SU-DHL-6 (cell line): ENCODE results near the gene ESYT2.

Experiments
- H2AFZ ChIP-seq: fragments of 200-600 bp; sonication (generic); 2 replicates; pipeline ENCODE4 v1.6.1; 2014; ENCODE audit warnings: low read depth, mild to moderate bottlenecking, moderate library complexity, mixed read lengths, antibody characterized with exemption, low read length; ENCODE audit not compliant: severe bottlenecking
- H3F3A ChIP-seq: fragments of 200-600 bp; shearing (Covaris generic); 2 replicates; pipeline ENCODE4 v1.6.0; 2016; ENCODE audit warnings: antibody characterized with exemption, mild to moderate bottlenecking; ENCODE audit not compliant: insufficient read depth
- H3K27ac ChIP-seq: fragments of 200-600 bp; sonication (generic); 2 replicates; pipeline ENCODE4 v1.5.1; 2016; ENCODE audit warnings: low read depth, mild to moderate bottlenecking, low read length, moderate library complexity, mixed read lengths
- H3K27me3 ChIP-seq: fragments of 200-600 bp; sonication (generic), shearing (Covaris generic); 2 replicates; pipeline ENCODE4 v1.6.0; 2014; ENCODE audit warnings: mild to moderate bottlenecking, low read length
- H3K36me3 ChIP-seq: fragments of 200-600 bp; sonication (generic); 2 replicates; pipeline ENCODE4 v1.6.1; 2014; ENCODE audit warnings: mild to moderate bottlenecking, low read length, mixed read lengths
- H3K4me2 ChIP-seq: fragments of 300-600, 200-600 bp; shearing (Covaris generic), sonication (generic); 2 replicates; pipeline ENCODE4 v1.6.0; 2014; ENCODE audit warnings: low read length, low read depth, mild to moderate bottlenecking; ENCODE audit not compliant: poor library complexity, severe bottlenecking
- H3K4me3 ChIP-seq: fragments of 200-600 bp; sonication (generic); 2 replicates; pipeline ENCODE4 v1.5.1; 2014; ENCODE audit warnings: antibody characterized with exemption, low read length, mild to moderate bottlenecking, mixed read lengths; ENCODE audit not compliant: insufficient read depth, poor library complexity, severe bottlenecking
- H3K79me2 ChIP-seq: fragments of 200-600 bp; sonication (generic); 2 replicates; pipeline ENCODE4 v1.6.1; 2014; ENCODE audit warnings: mild to moderate bottlenecking, low read length, moderate library complexity; ENCODE audit not compliant: insufficient read depth
- H3K9ac ChIP-seq: fragments of 200-600 bp; sonication (generic); 2 replicates; pipeline ENCODE4 v1.7.0; 2014; ENCODE audit warnings: mild to moderate bottlenecking, low read length
- H3K9me2 ChIP-seq: fragments of 200-600 bp; sonication (generic); replicated peaks from 2 replicates; pipeline ENCODE4 v1.6.1; 2014; ENCODE audit warnings: low read length; ENCODE audit not compliant: insufficient read depth
- H3K9me3 ChIP-seq: fragments of 200-600 bp; sonication (generic); 2 replicates; pipeline ENCODE4 v1.6.1; 2014; ENCODE audit warnings: low read length, mixed read lengths; ENCODE audit not compliant: insufficient read depth
- H4K20me1 ChIP-seq: fragments of 200-600 bp; sonication (generic); 2 replicates; pipeline ENCODE4 v1.6.1; 2014; ENCODE audit warnings: low read depth, mild to moderate bottlenecking, antibody characterized with exemption, low read length, moderate library complexity, mixed read lengths
- CTCF ChIP-seq: fragments of 200-600 bp; sonication (generic); IDR thresholded peaks from one replicate; pipeline ENCODE4 v1.5.1; 2017; ENCODE audit warnings: antibody characterized with exemption, mild to moderate bottlenecking, low read length, moderate library complexity; ENCODE audit not compliant: insufficient read depth, poor library complexity, severe bottlenecking
- EZH2phosphoT487 ChIP-seq: fragments of 200-600 bp; sonication (generic), shearing (Covaris generic); conservative IDR thresholded peaks from 2 replicates; pipeline ENCODE4 v1.6.1; 2018; ENCODE audit warnings: mild to moderate bottlenecking, antibody characterized with exemption, low read length, moderate library complexity, mixed read lengths

Gene ESYT2

DNA sequence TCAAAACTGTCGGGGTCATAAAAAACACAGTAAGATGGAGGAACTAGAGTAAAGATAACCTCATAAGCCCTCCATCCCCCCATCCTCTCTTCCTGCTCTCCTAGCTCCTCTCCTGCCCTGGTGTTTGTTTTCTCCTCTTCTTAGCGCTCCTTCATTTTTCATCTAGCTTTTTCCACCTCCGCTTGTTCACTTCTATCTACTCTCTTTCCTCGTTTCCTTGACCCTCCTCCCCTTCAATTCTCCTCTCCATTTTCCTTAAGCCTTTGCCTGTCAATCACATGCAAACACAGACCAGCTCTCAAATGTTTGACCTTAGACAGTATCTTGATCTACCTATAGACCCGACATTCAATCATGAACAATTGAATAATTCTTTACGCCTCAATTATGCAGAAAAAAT is 134.7 kb downstream of the ESYT2 start:
- Histone ChIP-seq H4K20me1 (peaks cover 29% of the 10 kb centered on the region), H3F3A (no peaks in the 10 kb centered on the region), H3K9ac (no peak overlapping the region), H3K9me2 (no peaks in the 10 kb centered on the region), H3K4me3 (no peak overlapping the region), H3K27me3 (no peaks in the 10 kb centered on the region), H3K27ac (no peak overlapping the region), H3K9me3 (no peaks in the 10 kb centered on the region), H2AFZ (no peak overlapping the region), H3K4me2 (no peak overlapping the region), H3K79me2 (peaks cover 57% of the 10 kb centered on the region), H3K36me3 (peaks cover 52% of the 10 kb centered on the region)
- no peak for TF ChIP-seq EZH2phosphoT487
- TF ChIP-seq CTCF = no peak

- H3K9me3 ChIP-seq = no peaks in the 10 kb centered on the region
- H3K79me2 ChIP-seq = peaks cover 13% of the 10 kb centered on the region; the same call in 1 of the 2 replicates
- H3K36me3 ChIP-seq = peaks cover 67% of the 10 kb centered on the region
- no peak overlapping the region for H2AFZ ChIP-seq
- no peak for TF ChIP-seq CTCF
- no peak for TF ChIP-seq EZH2phosphoT487
- no peaks in the 10 kb centered on the region for H3K27me3 ChIP-seq
- no peak overlapping the region for H3K4me2 ChIP-seq
- H3K9ac ChIP-seq = no peak overlapping the region
- no peak overlapping the region for H3K27ac ChIP-seq
- H3K4me3 ChIP-seq = no peak overlapping the region
- no peaks in the 10 kb centered on the region for H3F3A ChIP-seq
- H3K9me2 ChIP-seq = no peaks in the 10 kb centered on the region
- peaks cover 9% of the 10 kb centered on the region for H4K20me1 ChIP-seq
Observed at GRCh38 chr7:158689488-158689887, 139.8 kb downstream of the ESYT2 start.

DNA sequence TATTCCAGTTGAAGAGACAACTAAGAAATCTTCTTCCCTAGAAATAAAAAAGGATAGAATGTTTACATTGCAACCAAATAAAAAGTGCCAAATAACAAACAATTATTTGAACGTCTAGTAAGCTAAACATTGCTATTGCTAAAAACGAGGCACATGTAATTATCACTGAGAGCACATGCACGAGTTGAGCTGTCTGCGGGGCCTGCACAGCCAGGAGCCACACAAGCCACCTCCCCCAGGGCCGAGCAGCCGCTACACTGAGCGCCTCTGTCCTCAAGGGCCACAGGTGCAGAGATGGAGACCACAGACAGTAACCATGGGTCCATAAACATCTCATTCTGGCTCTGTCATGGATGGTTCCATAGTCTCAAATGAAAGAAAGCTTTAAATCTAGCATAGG is 141.9 kb downstream of the ESYT2 start:
- no peak for TF ChIP-seq EZH2phosphoT487
- TF ChIP-seq CTCF = no peak
- Histone ChIP-seq H3K36me3 (peaks cover 73% of the 10 kb centered on the region), H4K20me1 (no peaks in the 10 kb centered on the region), H3K27ac (no peak overlapping the region), H3K9me2 (no peaks in the 10 kb centered on the region), H3K9me3 (no peaks in the 10 kb centered on the region), H2AFZ (no peak overlapping the region), H3K27me3 (no peaks in the 10 kb centered on the region), H3F3A (no peaks in the 10 kb centered on the region), H3K79me2 (no peaks in the 10 kb centered on the region), H3K9ac (no peak overlapping the region), H3K4me3 (no peak overlapping the region), H3K4me2 (no peak overlapping the region)

DNA sequence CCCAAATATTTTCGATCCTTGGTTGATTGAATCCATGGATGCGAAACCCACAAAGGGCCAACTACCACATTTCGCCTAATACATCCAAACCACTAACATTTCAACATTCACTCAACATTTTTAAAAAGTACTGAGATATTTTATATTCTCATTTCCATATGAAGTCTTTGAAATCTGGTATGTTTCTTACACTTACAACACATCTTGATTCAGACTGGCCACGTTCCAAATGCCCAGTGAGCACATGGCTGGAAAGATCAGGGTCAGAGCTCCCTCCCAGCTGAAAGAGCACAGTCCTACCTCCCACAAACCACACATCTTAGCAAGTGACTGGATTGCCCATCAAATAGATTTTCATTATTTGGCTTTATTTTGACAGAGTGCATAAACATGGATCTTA is 143.6 kb downstream of the ESYT2 start:
- Histone ChIP-seq H2AFZ (no peak overlapping the region), H3K9me3 (no peaks in the 10 kb centered on the region), H3K36me3 (peaks cover 80% of the 10 kb centered on the region), H3K4me2 (no peak overlapping the region), H3K27me3 (no peaks in the 10 kb centered on the region), H3K9me2 (no peaks in the 10 kb centered on the region), H3K4me3 (no peak overlapping the region), H4K20me1 (no peaks in the 10 kb centered on the region), H3K27ac (no peak overlapping the region), H3F3A (no peaks in the 10 kb centered on the region; the same call in 1 of the 2 replicates), H3K79me2 (no peaks in the 10 kb centered on the region; the same call in 1 of the 2 replicates), H3K9ac (no peak overlapping the region)
- TF ChIP-seq EZH2phosphoT487 = no peak
- TF ChIP-seq CTCF = no peak
